A549 (cell line): ENCODE measurements around the gene SHISA6. TPM values are rescaled to one million over a fixed set of nuclear protein-coding genes. Genes with fewer than 3 reads are reported as not detected.

Source experiments
- ATAC-seq, 2 experiments: fragments of 200-7000 bp in 1 of 2; fragments of >200 bp in 1 of 2; cut with Nextera tagmentation in 1 of 2; cut with Tn5 transposase in 1 of 2; 3 replicates each; pipeline versions ENCODE4 v1.8.0 to v1.9.1; 2018 to 2020; ENCODE audit warnings: mild to moderate bottlenecking in 1 of 2, moderate library complexity in 1 of 2
- CTCF ChIA-PET: fragments of 300-600 bp; sonication (Branson Sonifier 250); formaldehyde crosslinking; extraction: SDS; loops from one replicate; lab custom pipeline; 2021; ENCODE audit warnings: antibody characterized with exemption, inconsistent platforms; lab: Yijun Ruan, JAX
- POLR2A ChIA-PET: fragments of 350-600 bp; formaldehyde crosslinking; extraction: SDS; loops from one replicate; lab custom pipeline; 2021; ENCODE audit warnings: antibody characterized with exemption, inconsistent platforms; lab: Yijun Ruan, JAX
- DNase-seq, 2 experiments: peaks; one replicate each; pipeline versions ENCODE4 v3.0.0 to v3.0.0-alpha.2; 2011 to 2016; ENCODE audit warnings: low read depth in 1 of 2, low spot score in 1 of 2
- FAIRE-seq: peaks from 2 replicates; lab custom pipeline; 2011; peaks lifted over from hg19 to GRCh38; lab: Jason Lieb, UNC
- H3K27ac ChIP-seq, 2 experiments: fragments of >200 bp; sonication (Bioruptor Twin); formaldehyde crosslinking; 3 replicates each; pipeline ENCODE4 v1.5.1; 2016 to 2017
- H3K4me1 ChIP-seq: fragments of >200 bp; sonication (Bioruptor Twin); formaldehyde crosslinking; 3 replicates; pipeline ENCODE4 v1.6.1; 2016
- H3K4me2 ChIP-seq: fragments of >200 bp; sonication (Bioruptor Twin); formaldehyde crosslinking; 3 replicates; pipeline ENCODE4 v1.6.1; 2016
- H3K4me3 ChIP-seq: fragments of >200 bp; sonication (Bioruptor Twin); formaldehyde crosslinking; 3 replicates; pipeline ENCODE4 v1.5.1; 2016
- H3K9me3 ChIP-seq: fragments of >200 bp; sonication (Bioruptor Twin); formaldehyde crosslinking; 3 replicates; pipeline ENCODE4 v1.6.1; 2016
- CHD4 ChIP-seq: fragments of 200-600 bp; sonication (generic); IDR thresholded peaks from 2 replicates; pipeline ENCODE4 v1.6.1; 2016; ENCODE audit warnings: antibody characterized with exemption, mild to moderate bottlenecking, borderline replicate concordance
- EHMT2 ChIP-seq: fragments of 200-600 bp; sonication (generic); IDR thresholded peaks from 2 replicates; pipeline ENCODE4 v1.6.1; 2016; ENCODE audit warnings: antibody characterized with exemption, low read depth, mild to moderate bottlenecking, moderate library complexity
- EP300 ChIP-seq, 2 experiments: fragments of >200 bp; sonication (Bioruptor Twin); formaldehyde crosslinking; IDR thresholded peaks; 2 replicates in 1 of 2; 3 replicates in 1 of 2; pipeline ENCODE4 v1.6.1; 2016 to 2017
- FOSL2 ChIP-seq, 2 experiments: fragments of 450-650 bp in 1 of 2; fragments of >200 bp in 1 of 2; sonication (Bioruptor Twin) in 1 of 2; formaldehyde crosslinking; IDR thresholded peaks; 2 replicates each; pipeline versions ENCODE4 v1.5.0 to v1.6.1; 2016 to 2020; ENCODE audit warnings: mild to moderate bottlenecking in 1 of 2, moderate library complexity in 1 of 2
- HDAC2 ChIP-seq: fragments of 200-600 bp; sonication (generic); IDR thresholded peaks from 2 replicates; pipeline ENCODE4 v1.6.1; 2016
- HOXA7 ChIP-seq: fragments of 250-450 bp; sonication (Bioruptor Pico); IDR thresholded peaks from 2 replicates; pipeline ENCODE4 v1.5.0; 2020; ENCODE audit warnings: mild to moderate bottlenecking, moderate library complexity
- HOXB13 ChIP-seq: fragments of 250-450 bp; sonication (Bioruptor Pico); IDR thresholded peaks from 2 replicates; pipeline ENCODE4 v1.5.0; 2020; ENCODE audit warnings: low read depth, mild to moderate bottlenecking, moderate library complexity
- MAZ ChIP-seq: fragments of 150-350 bp; IDR thresholded peaks from 2 replicates; pipeline ENCODE4 v1.6.1; 2014; ENCODE audit warnings: antibody characterized with exemption, low read depth, low read length, borderline replicate concordance
- MYC ChIP-seq: IDR thresholded peaks from 2 replicates; pipeline ENCODE4 v1.6.1; 2012; ENCODE audit warnings: mild to moderate bottlenecking, inconsistent platforms, low read length, improper control_type of control experiment, borderline replicate concordance
- PBX3 ChIP-seq: IDR thresholded peaks from 2 replicates; pipeline ENCODE4 v1.6.1; 2012
- SREBF2 ChIP-seq: fragments of 450-650 bp; IDR thresholded peaks from 2 replicates; pipeline ENCODE4 v1.6.1; 2014; ENCODE audit warnings: mild to moderate bottlenecking, moderate library complexity
- TP53 ChIP-seq: fragments of 250-450 bp; sonication (Bioruptor Pico); IDR thresholded peaks from 2 replicates; pipeline ENCODE4 v1.5.0; 2021; ENCODE audit warnings: mild to moderate bottlenecking, moderate library complexity
- USF2 ChIP-seq: fragments of 450-650 bp; IDR thresholded peaks from 2 replicates; pipeline ENCODE4 v1.6.1; 2014; ENCODE audit warnings: antibody characterized with exemption
- ZFP36 ChIP-seq: fragments of 450-650 bp; IDR thresholded peaks from 2 replicates; pipeline ENCODE4 v1.6.1; 2014; ENCODE audit warnings: borderline replicate concordance; ENCODE audit not compliant: partially characterized antibody
- ZSCAN20 ChIP-seq: fragments of 250-450 bp; sonication (Bioruptor Pico); IDR thresholded peaks from 2 replicates; pipeline ENCODE4 v1.8.0; 2022; ENCODE audit warnings: mild to moderate bottlenecking, moderate library complexity
- WGBS: methylation state at CpG from one replicate; pipeline ENCODE4 v1.1.6; 2017; ENCODE audit errors: missing lambda C conversion rate; 5-methylcytosine and 5-hydroxymethylcytosine counted together
- polyA plus RNA-seq, 4 experiments: library from polyadenylated mRNA; depleted of rRNA in 3 of 4; stranded (reverse); fragments of >200 nt; fragmentation: RNase III in 1 of 4; extraction: RNeasy Plus Mini Kit Qiagen cat#74134 plus additional on column Dnase treatment in 1 of 4; gene quantifications; 2 replicates in 3 of 4; 3 replicates in 1 of 4; pipeline ENCODE4 v1.2.3, GENCODE V29; 2011 to 2017
- TF ChIP-seq, protein P1 (sequence below): fragments of >200 bp; sonication (Bioruptor Twin); formaldehyde crosslinking; IDR thresholded peaks from 3 replicates; pipeline ENCODE4 v1.6.1; 2016
- TF ChIP-seq, protein P2 (sequence below): fragments of 250-450 bp; sonication (Bioruptor Pico); IDR thresholded peaks from 2 replicates; pipeline ENCODE4 v1.5.0; 2021; ENCODE audit warnings: mild to moderate bottlenecking, moderate library complexity, borderline replicate concordance
- TF ChIP-seq, protein P3 (sequence below): fragments of >200 bp; sonication (Bioruptor Twin); formaldehyde crosslinking; IDR thresholded peaks from 3 replicates; pipeline ENCODE4 v1.5.1; 2016
- TF ChIP-seq, protein P4 (sequence below): IDR thresholded peaks from 2 replicates; pipeline ENCODE4 v1.6.1; 2012; ENCODE audit warnings: low read depth, borderline replicate concordance
- TF ChIP-seq, protein P5 (sequence below): fragments of 150-350 bp; IDR thresholded peaks from 2 replicates; pipeline ENCODE4 v1.6.1; 2014; ENCODE audit warnings: low read depth, mild to moderate bottlenecking, low read length
- TF ChIP-seq, protein P6 (sequence below): IDR thresholded peaks from 2 replicates; pipeline ENCODE4 v1.6.1; 2012

The SHISA6 gene
- polyA plus RNA-seq, 2 of the 4 experiments (the other 2 are of a cell fraction), result not detected

- ATAC-seq (no peak), DNase-seq (no peak), FAIRE-seq (no peak)
- WGBS, result 49% methylated on average over 12 of the region's 12 CpGs
- Histone ChIP-seq H3K9me3 (no peaks in the 10 kb centered on the region; the same call in 2 of the 3 replicates), H3K4me2 (no peak overlapping the region), H3K4me3 (no peak overlapping the region), H3K27ac (no peak overlapping the region), H3K4me1 (no peaks in the 10 kb centered on the region)
- TF ChIP-seq FOSL2 (IDR thresholded peaks at IDR 0.05) (no peak), FOSL2 (CRISPR knock-in tag; IDR thresholded peaks at IDR 0.05) (no peak), HDAC2 (no peak), HOXA7 (no peak), ZFP36 (no peak), EP300 (IDR thresholded peaks at IDR 0.05) (no peak), ZSCAN20 (no peak), HOXB13 (no peak), MAZ (no peak), PBX3 (no peak)
- TF ChIP-seq, protein P1, sequence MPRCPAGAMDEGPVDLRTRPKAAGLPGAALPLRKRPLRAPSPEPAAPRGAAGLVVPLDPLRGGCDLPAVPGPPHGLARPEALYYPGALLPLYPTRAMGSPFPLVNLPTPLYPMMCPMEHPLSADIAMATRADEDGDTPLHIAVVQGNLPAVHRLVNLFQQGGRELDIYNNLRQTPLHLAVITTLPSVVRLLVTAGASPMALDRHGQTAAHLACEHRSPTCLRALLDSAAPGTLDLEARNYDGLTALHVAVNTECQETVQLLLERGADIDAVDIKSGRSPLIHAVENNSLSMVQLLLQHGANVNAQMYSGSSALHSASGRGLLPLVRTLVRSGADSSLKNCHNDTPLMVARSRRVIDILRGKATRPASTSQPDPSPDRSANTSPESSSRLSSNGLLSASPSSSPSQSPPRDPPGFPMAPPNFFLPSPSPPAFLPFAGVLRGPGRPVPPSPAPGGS, result no peak
- TF ChIP-seq, protein P2, sequence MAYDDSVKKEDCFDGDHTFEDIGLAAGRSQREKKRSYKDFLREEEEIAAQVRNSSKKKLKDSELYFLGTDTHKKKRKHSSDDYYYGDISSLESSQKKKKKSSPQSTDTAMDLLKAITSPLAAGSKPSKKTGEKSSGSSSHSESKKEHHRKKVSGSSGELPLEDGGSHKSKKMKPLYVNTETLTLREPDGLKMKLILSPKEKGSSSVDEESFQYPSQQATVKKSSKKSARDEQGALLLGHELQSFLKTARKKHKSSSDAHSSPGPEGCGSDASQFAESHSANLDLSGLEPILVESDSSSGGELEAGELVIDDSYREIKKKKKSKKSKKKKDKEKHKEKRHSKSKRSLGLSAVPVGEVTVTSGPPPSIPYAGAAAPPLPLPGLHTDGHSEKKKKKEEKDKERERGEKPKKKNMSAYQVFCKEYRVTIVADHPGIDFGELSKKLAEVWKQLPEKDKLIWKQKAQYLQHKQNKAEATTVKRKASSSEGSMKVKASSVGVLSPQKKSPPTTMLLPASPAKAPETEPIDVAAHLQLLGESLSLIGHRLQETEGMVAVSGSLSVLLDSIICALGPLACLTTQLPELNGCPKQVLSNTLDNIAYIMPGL (CRISPR knock-in tag), result no peak
- ChIA-PET POLR2A (no interaction called here), CTCF (no interaction called here)
These were observed 244.5 kb downstream of the SHISA6 start for GRCh38 chr17:11485336-11486100.

- CTCF ChIA-PET, result interaction anchor here (1.2 kb wide), 1 partner anchor 23 kb away, joined by 3 read pairs; no protein-coding TSS in a partner anchor
- Histone ChIP-seq H3K4me1 (no peaks in the 10 kb centered on the region), H3K4me3 (no peak overlapping the region), H3K9me3 (no peaks in the 10 kb centered on the region; the same call in 2 of the 3 replicates), H3K27ac (no peak overlapping the region), H3K4me2 (no peak overlapping the region)
- TF ChIP-seq EHMT2 (no peak), TP53 (no peak), MYC (no peak), HOXB13 (no peak), CHD4 (no peak), USF2 (no peak), SREBF2 (no peak)
- TF ChIP-seq, protein P3, sequence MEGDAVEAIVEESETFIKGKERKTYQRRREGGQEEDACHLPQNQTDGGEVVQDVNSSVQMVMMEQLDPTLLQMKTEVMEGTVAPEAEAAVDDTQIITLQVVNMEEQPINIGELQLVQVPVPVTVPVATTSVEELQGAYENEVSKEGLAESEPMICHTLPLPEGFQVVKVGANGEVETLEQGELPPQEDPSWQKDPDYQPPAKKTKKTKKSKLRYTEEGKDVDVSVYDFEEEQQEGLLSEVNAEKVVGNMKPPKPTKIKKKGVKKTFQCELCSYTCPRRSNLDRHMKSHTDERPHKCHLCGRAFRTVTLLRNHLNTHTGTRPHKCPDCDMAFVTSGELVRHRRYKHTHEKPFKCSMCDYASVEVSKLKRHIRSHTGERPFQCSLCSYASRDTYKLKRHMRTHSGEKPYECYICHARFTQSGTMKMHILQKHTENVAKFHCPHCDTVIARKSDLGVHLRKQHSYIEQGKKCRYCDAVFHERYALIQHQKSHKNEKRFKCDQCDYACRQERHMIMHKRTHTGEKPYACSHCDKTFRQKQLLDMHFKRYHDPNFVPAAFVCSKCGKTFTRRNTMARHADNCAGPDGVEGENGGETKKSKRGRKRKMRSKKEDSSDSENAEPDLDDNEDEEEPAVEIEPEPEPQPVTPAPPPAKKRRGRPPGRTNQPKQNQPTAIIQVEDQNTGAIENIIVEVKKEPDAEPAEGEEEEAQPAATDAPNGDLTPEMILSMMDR, result no peak
- TF ChIP-seq, protein P4, sequence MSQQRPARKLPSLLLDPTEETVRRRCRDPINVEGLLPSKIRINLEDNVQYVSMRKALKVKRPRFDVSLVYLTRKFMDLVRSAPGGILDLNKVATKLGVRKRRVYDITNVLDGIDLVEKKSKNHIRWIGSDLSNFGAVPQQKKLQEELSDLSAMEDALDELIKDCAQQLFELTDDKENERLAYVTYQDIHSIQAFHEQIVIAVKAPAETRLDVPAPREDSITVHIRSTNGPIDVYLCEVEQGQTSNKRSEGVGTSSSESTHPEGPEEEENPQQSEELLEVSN, result no peak
- TF ChIP-seq, protein P5, sequence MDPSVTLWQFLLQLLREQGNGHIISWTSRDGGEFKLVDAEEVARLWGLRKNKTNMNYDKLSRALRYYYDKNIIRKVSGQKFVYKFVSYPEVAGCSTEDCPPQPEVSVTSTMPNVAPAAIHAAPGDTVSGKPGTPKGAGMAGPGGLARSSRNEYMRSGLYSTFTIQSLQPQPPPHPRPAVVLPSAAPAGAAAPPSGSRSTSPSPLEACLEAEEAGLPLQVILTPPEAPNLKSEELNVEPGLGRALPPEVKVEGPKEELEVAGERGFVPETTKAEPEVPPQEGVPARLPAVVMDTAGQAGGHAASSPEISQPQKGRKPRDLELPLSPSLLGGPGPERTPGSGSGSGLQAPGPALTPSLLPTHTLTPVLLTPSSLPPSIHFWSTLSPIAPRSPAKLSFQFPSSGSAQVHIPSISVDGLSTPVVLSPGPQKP, result no peak
- TF ChIP-seq, protein P6, sequence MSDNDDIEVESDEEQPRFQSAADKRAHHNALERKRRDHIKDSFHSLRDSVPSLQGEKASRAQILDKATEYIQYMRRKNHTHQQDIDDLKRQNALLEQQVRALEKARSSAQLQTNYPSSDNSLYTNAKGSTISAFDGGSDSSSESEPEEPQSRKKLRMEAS, result no peak
- ATAC-seq (no peak), DNase-seq (no peak), FAIRE-seq (no peak)
- WGBS, result 4% methylated on average over 12 of the region's 12 CpGs
- POLR2A ChIA-PET, result no interaction called here
These were observed 245.3 kb downstream of the SHISA6 start for GRCh38 chr17:11486101-11486867.
